IMR-90 (cell line): ENCODE data around the gene XAGE3. TPM values are rescaled to one million over a fixed set of nuclear protein-coding genes. Genes with fewer than 3 reads are reported as not detected.

Experiments used
- ATAC-seq: fragments of 200-7000 bp; cut with Tn5 transposase; 2 replicates; pipeline ENCODE4 v1.9.1; 2020; ENCODE audit warnings: low read depth, mild to moderate bottlenecking, moderate library complexity
- BruUV-seq: library from RNA; stranded (reverse); fragments of 400-500 nt; replicated peaks from 2 replicates; lab custom pipeline; 2021; lab: Mats Ljungman, UMichigan
- CTCF ChIA-PET: fragments of 300-600 bp; formaldehyde crosslinking; extraction: SDS; loops from one replicate; lab custom pipeline; 2021; ENCODE audit warnings: antibody characterized with exemption; lab: Yijun Ruan, JAX
- POLR2A ChIA-PET: fragments of 300-600 bp; sonication (Branson Sonifier 250); formaldehyde crosslinking; loops from one replicate; lab custom pipeline; 2022; ENCODE audit warnings: antibody characterized with exemption; ENCODE audit not compliant: unreplicated experiment; lab: Charles Lee
- DNase-seq: peaks from one replicate; pipeline ENCODE4 v3.0.0; 2013
- H2AFZ ChIP-seq: replicated peaks from 2 replicates; pipeline ENCODE3; 2013; ENCODE audit warnings: low read length, mild to moderate bottlenecking; ENCODE audit not compliant: poor library complexity
- H2AK5ac ChIP-seq: 2 replicates; pipeline ENCODE4 v1.6.1; 2013; ENCODE audit warnings: low read depth, low read length, inconsistent platforms
- H2AK9ac ChIP-seq: replicated peaks from 2 replicates; pipeline ENCODE3; 2013; ENCODE audit warnings: mild to moderate bottlenecking, low read depth, low read length, moderate library complexity; ENCODE audit not compliant: poor library complexity
- H2BK120ac ChIP-seq: 2 replicates; pipeline ENCODE4 v1.6.1; 2013; ENCODE audit warnings: low read depth, low read length, inconsistent platforms
- H2BK15ac ChIP-seq: 3 replicates; pipeline ENCODE4 v1.6.1; 2013; ENCODE audit warnings: low read depth, low read length, inconsistent platforms
- H2BK20ac ChIP-seq: 2 replicates; pipeline ENCODE4 v1.6.1; 2013; ENCODE audit warnings: low read depth, mild to moderate bottlenecking, inconsistent platforms, low read length, moderate library complexity
- H2BK5ac ChIP-seq: 2 replicates; pipeline ENCODE4 v1.6.1; 2013; ENCODE audit warnings: mild to moderate bottlenecking, low read depth, low read length, inconsistent platforms; ENCODE audit not compliant: poor library complexity, severe bottlenecking
- H3K14ac ChIP-seq: replicated peaks from 2 replicates; pipeline ENCODE4 v1.6.1; 2013; ENCODE audit warnings: low read depth, low read length, inconsistent platforms
- H3K18ac ChIP-seq: 2 replicates; pipeline ENCODE4 v1.6.1; 2013; ENCODE audit warnings: low read depth, low read length, control low read depth
- H3K23ac ChIP-seq: 2 replicates; pipeline ENCODE4 v1.6.1; 2013; ENCODE audit warnings: low read depth, low read length, inconsistent platforms
- H3K27ac ChIP-seq: 2 replicates; pipeline ENCODE4 v1.5.1; 2013; ENCODE audit warnings: mild to moderate bottlenecking, control low read depth, low read length; ENCODE audit not compliant: insufficient read depth
- H3K27me3 ChIP-seq: 2 replicates; pipeline ENCODE4 v1.6.1; 2013; ENCODE audit warnings: low read length; ENCODE audit not compliant: control insufficient read depth, insufficient read depth
- H3K36me3 ChIP-seq: 2 replicates; pipeline ENCODE4 v1.6.1; 2013; ENCODE audit warnings: low read length, mixed read lengths; ENCODE audit not compliant: control insufficient read depth, insufficient read depth
- H3K4ac ChIP-seq: 2 replicates; pipeline ENCODE4 v1.6.1; 2013; ENCODE audit warnings: low read depth, low read length, inconsistent platforms
- H3K4me1 ChIP-seq: 2 replicates; pipeline ENCODE4 v1.6.1; 2013; ENCODE audit warnings: low read length, mixed read lengths; ENCODE audit not compliant: control insufficient read depth, insufficient read depth
- H3K4me2 ChIP-seq: 2 replicates; pipeline ENCODE4 v1.6.1; 2013; ENCODE audit warnings: low read depth, mild to moderate bottlenecking, control low read depth, low read length, moderate library complexity
- H3K4me3 ChIP-seq: 2 replicates; pipeline ENCODE4 v1.5.1; 2013; ENCODE audit warnings: low read depth, mild to moderate bottlenecking, control low read depth, low read length, moderate library complexity; ENCODE audit not compliant: insufficient read depth
- H3K56ac ChIP-seq: 2 replicates; pipeline ENCODE4 v1.6.1; 2013; ENCODE audit warnings: low read length, inconsistent platforms; ENCODE audit not compliant: insufficient read depth; ENCODE audit errors: extremely low read depth
- H3K79me1 ChIP-seq, 2 experiments: 2 replicates each; pipeline ENCODE4 v1.6.1; 2013; ENCODE audit warnings: low read length in 2 of 2, inconsistent platforms in 1 of 2, low read depth in 1 of 2
- H3K9ac ChIP-seq: 2 replicates; pipeline ENCODE4 v1.6.1; 2013; ENCODE audit warnings: low read depth, low read length, control low read depth
- H3K9me1 ChIP-seq: 2 replicates; pipeline ENCODE4 v1.6.1; 2013; ENCODE audit warnings: low read length, inconsistent platforms; ENCODE audit not compliant: insufficient read depth
- H3K9me3 ChIP-seq: 2 replicates; pipeline ENCODE4 v1.6.1; 2013; ENCODE audit warnings: low read length; ENCODE audit not compliant: control insufficient read depth, insufficient read depth
- H4K20me1 ChIP-seq: 2 replicates; pipeline ENCODE4 v1.6.1; 2013; ENCODE audit warnings: low read length, inconsistent platforms; ENCODE audit not compliant: insufficient read depth
- H4K5ac ChIP-seq: 2 replicates; pipeline ENCODE4 v1.6.1; 2013; ENCODE audit warnings: mild to moderate bottlenecking, low read depth, low read length, control low read depth
- H4K8ac ChIP-seq, 2 experiments: 2 replicates each; pipeline ENCODE4 v1.6.1; 2013; ENCODE audit warnings: low read depth in 2 of 2, low read length in 2 of 2, control low read depth in 1 of 2, inconsistent platforms in 1 of 2
- H4K91ac ChIP-seq: 2 replicates; pipeline ENCODE4 v1.6.1; 2013; ENCODE audit warnings: low read depth, low read length, inconsistent platforms; ENCODE audit not compliant: insufficient read depth
- ELK1 ChIP-seq: fragments of 150-350 bp; IDR thresholded peaks from 2 replicates; pipeline ENCODE4 v1.6.1; 2016; ENCODE audit warnings: low read depth, mild to moderate bottlenecking, low read length, moderate library complexity, borderline replicate concordance
- MAFK ChIP-seq: IDR thresholded peaks from 2 replicates; pipeline ENCODE4 v1.6.1; 2012; ENCODE audit warnings: low read depth, low read length, improper control_type of control experiment
- WGBS, 2 experiments: methylation state at CpG; one replicate each; pipeline versions ENCODE4 v1.1.5 to v1.1.7; 2013; ENCODE audit warnings: missing lambda C conversion rate in 2 of 2; ENCODE audit not compliant: insufficient read length in 1 of 2; ENCODE audit errors: extremely low coverage in 2 of 2; 5-methylcytosine and 5-hydroxymethylcytosine counted together
- dilution Hi-C: fragments of 300-500 bp; cut with HindIII; formaldehyde crosslinking; loops from one replicate; pipeline ENCODE4 v1.14.3; 2018; ENCODE audit warnings: low sequenced_read_pairs; ENCODE audit not compliant: unreplicated experiment
- in situ Hi-C: fragments of 300-500 bp; cut with MboI; formaldehyde crosslinking; loops from 3 replicates; pipeline ENCODE4 v1.14.3; 2019; ENCODE audit warnings: low sequenced_read_pairs, inconsistent platforms, mixed read lengths
- intact Hi-C: fragments of 100-400 bp; cut with micrococcal nuclease; formaldehyde crosslinking; loops from 2 replicates; pipeline ENCODE4 v1.10.0; 2022
- polyA plus RNA-seq, 3 experiments: library from polyadenylated mRNA; depleted of rRNA; stranded (reverse); fragments of >200 nt; gene quantifications; 2 replicates each; pipeline ENCODE4 v1.2.3, GENCODE V29; 2012; ENCODE audit warnings: low replicate concordance in 1 of 3
- total RNA-seq: library from RNA; depleted of rRNA; stranded (reverse); fragments of >200 nt; gene quantifications from 2 replicates; pipeline ENCODE4 v1.2.3, GENCODE V29; 2012; rRNA removed

The XAGE3 gene
- total and polyA plus RNA-seq, 2 of the 4 experiments (the other 2 are of a cell fraction), result not detected

GRCh38 chrX:52819788-52820187, 48.1 kb downstream of the XAGE3 start:
- ChIA-PET CTCF (no interaction called here), POLR2A (no interaction called here)
- Histone ChIP-seq H3K36me3 (no peaks in the 10 kb centered on the region), H3K27ac (no peak overlapping the region), H2AFZ (no peak overlapping the region), H3K4me1 (no peaks in the 10 kb centered on the region), H4K20me1 (no peaks in the 10 kb centered on the region), H3K14ac (no peak overlapping the region), H3K4me2 (no peak overlapping the region), H2BK120ac (no peak overlapping the region), H3K4me3 (no peak overlapping the region), H4K91ac (no peak overlapping the region), H2BK5ac (no peak overlapping the region), H4K5ac (no peak overlapping the region), H3K4ac (no peak overlapping the region), H3K18ac (no peak overlapping the region), H2BK20ac (no peak overlapping the region), H4K8ac (no peak overlapping the region), H2AK9ac (no peak overlapping the region), H3K9ac (no peak overlapping the region), H3K9me1 (no peaks in the 10 kb centered on the region), H3K23ac (no peak overlapping the region), H2AK5ac (no peak overlapping the region), H3K9me3 (no peaks in the 10 kb centered on the region), H3K56ac (no peak overlapping the region), H3K79me1 (no peaks in the 10 kb centered on the region), H2BK15ac (no peak overlapping the region), H3K27me3 (peaks cover 7% of the 10 kb centered on the region)
- in situ Hi-C loops, result no loop called here
- no peak for ATAC-seq
- intact Hi-C loops, result no loop called here
- no TSS peak for BruUV-seq
- no peak for DNase-seq
- WGBS, 2 experiments, result 80% methylated on average over 1 of the region's 4 CpGs; no CpG with 5 or more reads in 1 of the 2 experiments
- TF ChIP-seq MAFK, result peak; percentile 75
- TF ChIP-seq ELK1, result no peak
- dilution Hi-C loops, result no loop called here

Other genes with a start within 250 kb of the XAGE3 start
- gene SSX7, start 213.2 kb downstream of the XAGE3 start, total RNA-seq, result not detected in 2 replicates
- gene SSX7, start 213.2 kb downstream of the XAGE3 start, polyA plus RNA-seq (2012; rRNA removed), result not detected in 2 replicates
- gene SSX2, start 160.9 kb downstream of the XAGE3 start, total RNA-seq, result not detected in 2 replicates
- gene SSX2, start 160.9 kb downstream of the XAGE3 start, polyA plus RNA-seq (2012; rRNA removed), result not detected in 2 replicates
- gene SSX2B, start 116.8 kb downstream of the XAGE3 start, total RNA-seq, result not detected in 2 replicates
- not detected in 2 replicates for gene SSX2B, start 116.8 kb downstream of the XAGE3 start, polyA plus RNA-seq (2012; rRNA removed)
- not detected in 2 replicates for gene SPANXN5, start 70.7 kb downstream of the XAGE3 start, total RNA-seq
- gene SPANXN5, start 70.7 kb downstream of the XAGE3 start, polyA plus RNA-seq (2012; rRNA removed), result not detected in 2 replicates
- not detected in 2 replicates for gene XAGE5, start 56.8 kb downstream of the XAGE3 start, total RNA-seq
- gene XAGE5, start 56.8 kb downstream of the XAGE3 start, polyA plus RNA-seq (2012; rRNA removed), result not detected in 2 replicates
- 15.6 and 17.9 TPM in 2 replicates for gene FAM156B, start 29.2 kb upstream of the XAGE3 start, total RNA-seq
- 44.0 and 52.4 TPM in 2 replicates for gene FAM156B, start 29.2 kb upstream of the XAGE3 start, polyA plus RNA-seq (2012; rRNA removed)
- gene FAM156A, start 90.4 kb upstream of the XAGE3 start, total RNA-seq, result 7.5 TPM in 2 replicates
- 35.1 and 39.2 TPM in 2 replicates for gene FAM156A, start 90.4 kb upstream of the XAGE3 start, polyA plus RNA-seq (2012; rRNA removed)
- 0.90 and 1.1 TPM in 2 replicates for gene GPR173, start 180.7 kb upstream of the XAGE3 start, total RNA-seq
- 5.2 and 6.1 TPM in 2 replicates for gene GPR173, start 180.7 kb upstream of the XAGE3 start, polyA plus RNA-seq (2012; rRNA removed)
- 19.2 and 20.6 TPM in 2 replicates for gene TSPYL2, start 214.3 kb upstream of the XAGE3 start, total RNA-seq
- gene TSPYL2, start 214.3 kb upstream of the XAGE3 start, polyA plus RNA-seq (2012; rRNA removed), result 42.6 and 49.7 TPM in 2 replicates
- gene KANTR, start 226.1 kb upstream of the XAGE3 start, total RNA-seq, result 3.6 and 6.3 TPM in 2 replicates
- gene KANTR, start 226.1 kb upstream of the XAGE3 start, polyA plus RNA-seq (2012; rRNA removed), result 1.3 and 1.6 TPM in 2 replicates